GM21447 (cell line): Measurements from ENCODE around the gene OSBPL10.
A peak's percentile ranks its signal among the peaks of the same experiment; 100 is the strongest.
"Not testable (repeated sequence)": the region's sequence is repeated elsewhere in the genome, so short reads cannot be mapped to it uniquely, and the experiment has no call there.

Experiments used
- ATAC-seq: cut with Tn5 transposase; IDR thresholded peaks from one replicate; pipeline ENCODE4 v1.9.1; 2021; ENCODE audit not compliant: unreplicated experiment

Gene OSBPL10

GRCh38 chr3:31993843-31994242 is 12.8 kb upstream of the OSBPL10 start:
- ATAC-seq, result no peak

- ATAC-seq, result not testable (repeated sequence)
These were observed 11.9 kb upstream of the OSBPL10 start for GRCh38 chr3:31992995-31993394.

- ATAC-seq, result no peak
These were observed 7.2 kb upstream of the OSBPL10 start for GRCh38 chr3:31988271-31988670.

- ATAC-seq, result no peak
These were observed 4.8 kb upstream of the OSBPL10 start for GRCh38 chr3:31985831-31986230.

GRCh38 chr3:31984321-31984720 is 3.3 kb upstream of the OSBPL10 start:
- ATAC-seq, result no peak

- peak; percentile 45 for ATAC-seq
These were observed 394 bp downstream of the OSBPL10 start for GRCh38 chr3:31980530-31981205.

- ATAC-seq, result no peak
These were observed 1.9 kb downstream of the OSBPL10 start for GRCh38 chr3:31979001-31979697.

GRCh38 chr3:31978553-31978952 is 2.5 kb downstream of the OSBPL10 start:
- no peak for ATAC-seq

GRCh38 chr3:31977736-31978135 is 3.3 kb downstream of the OSBPL10 start:
- no peak for ATAC-seq

- no peak for ATAC-seq
These were observed 4.8 kb downstream of the OSBPL10 start for GRCh38 chr3:31976302-31976701.

GRCh38 chr3:31974964-31975363 is 6.1 kb downstream of the OSBPL10 start:
- ATAC-seq, result no peak

- ATAC-seq, result no peak
These were observed 6.6 kb downstream of the OSBPL10 start for GRCh38 chr3:31974471-31974870.

- no peak for ATAC-seq
These were observed 7.2 kb downstream of the OSBPL10 start for GRCh38 chr3:31973837-31974236.

GRCh38 chr3:31973081-31973480 is 8.0 kb downstream of the OSBPL10 start:
- ATAC-seq, result no peak

GRCh38 chr3:31971607-31972006 is 9.5 kb downstream of the OSBPL10 start:
- no peak for ATAC-seq

- ATAC-seq, result no peak
These were observed 12.1 kb downstream of the OSBPL10 start for GRCh38 chr3:31968927-31969418.

GRCh38 chr3:31968369-31968926 is 12.6 kb downstream of the OSBPL10 start:
- no peak for ATAC-seq

- ATAC-seq, result no peak
These were observed 13.5 kb downstream of the OSBPL10 start for GRCh38 chr3:31967592-31967991.

GRCh38 chr3:31966978-31967591 is 14.0 kb downstream of the OSBPL10 start:
- no peak for ATAC-seq

- ATAC-seq, result no peak
These were observed 18.3 kb downstream of the OSBPL10 start for GRCh38 chr3:31962801-31963205.

- ATAC-seq, result no peak
These were observed 20.1 kb downstream of the OSBPL10 start for GRCh38 chr3:31960793-31961431.
